Iris pigment epithelial cell (primary cell): ENCODE data around the gene KCNK3.

Experiments
- DNase-seq: peaks from one replicate; pipeline ENCODE4 v3.0.0-alpha.2; 2011; ENCODE audit warnings: low read depth

The KCNK3 gene

DNA sequence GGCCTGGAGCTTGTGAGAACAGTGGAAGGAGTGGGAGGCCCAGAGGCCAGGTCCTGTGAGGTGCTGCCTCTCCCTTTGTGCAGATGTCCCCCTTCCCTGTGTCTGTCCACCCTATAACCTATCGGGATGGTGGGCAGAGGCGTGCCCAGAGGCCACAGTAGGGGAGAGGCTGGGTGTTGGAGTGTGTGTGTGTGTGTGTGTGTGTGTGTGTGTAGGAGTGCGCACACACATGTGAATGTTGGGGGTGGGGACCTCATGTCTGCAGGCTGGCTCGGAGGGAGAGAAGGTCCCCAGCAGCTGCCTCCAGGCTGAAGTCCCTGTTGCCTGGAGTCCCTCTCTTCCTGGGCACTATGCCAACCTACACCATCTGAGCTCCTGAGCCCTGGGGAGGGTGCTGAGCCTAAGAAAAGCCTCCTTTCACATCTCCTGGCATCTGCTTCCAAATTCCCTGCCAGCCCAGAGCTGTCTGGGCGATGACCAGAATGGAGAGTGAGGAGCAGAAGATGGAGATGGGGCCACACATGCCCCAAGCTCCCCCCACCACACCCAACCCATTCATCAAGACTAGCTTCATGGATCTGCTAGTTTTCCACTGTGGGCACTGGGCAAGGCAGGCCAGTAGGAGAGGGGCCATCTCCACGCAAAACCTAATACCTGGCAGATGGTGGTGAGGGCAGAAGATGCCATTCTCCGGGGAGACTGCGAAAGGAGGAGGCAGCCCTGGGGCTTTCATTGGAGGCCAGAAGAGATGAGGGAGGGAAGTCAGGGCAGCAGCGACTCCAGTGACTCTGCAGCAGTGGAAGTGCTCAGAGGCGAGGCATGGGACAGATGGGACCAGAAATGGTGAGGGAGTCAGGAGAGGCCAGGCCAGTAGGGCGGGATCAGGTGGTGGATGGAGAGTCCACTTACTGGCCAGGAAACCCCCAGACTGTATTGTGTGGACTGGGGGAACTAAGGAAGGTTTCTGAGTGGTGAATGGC is 20.3 kb downstream of the KCNK3 start:
- DNase-seq = no peak

DNA sequence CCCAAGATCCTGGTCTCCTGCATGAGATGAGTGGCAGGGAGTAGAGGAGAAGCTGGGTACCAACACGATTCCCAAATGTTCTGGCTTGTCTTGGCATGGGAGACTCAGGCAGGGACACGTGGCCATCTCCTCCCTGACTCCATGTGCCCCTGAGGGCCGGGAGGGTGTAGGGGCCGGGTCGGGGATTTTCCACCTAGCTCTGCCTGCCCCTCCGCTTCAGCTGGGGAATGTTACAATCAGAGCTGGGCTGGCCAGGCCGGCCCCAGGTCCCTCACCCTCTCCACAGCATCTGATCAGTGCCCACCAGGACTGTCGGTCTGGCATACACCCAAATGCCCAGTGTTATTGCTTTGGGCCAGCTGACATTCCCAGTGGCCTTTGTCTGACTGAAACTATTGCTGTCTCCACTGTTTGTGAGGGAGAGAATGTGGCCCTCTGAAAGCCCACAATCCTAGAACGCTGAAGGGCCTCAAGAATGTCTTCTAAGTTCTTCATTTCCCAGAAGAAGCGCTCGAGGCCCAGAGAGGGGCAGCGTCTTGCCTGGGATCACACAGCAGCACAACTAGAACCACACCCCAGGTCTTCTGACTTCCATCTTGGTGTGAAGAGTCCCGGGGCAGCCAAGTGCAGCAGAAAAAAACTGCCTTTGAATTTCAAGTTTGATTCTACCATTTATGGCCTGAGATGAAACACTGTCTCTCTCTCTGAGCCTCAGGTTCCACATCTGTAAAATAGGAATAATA is 23.2 kb downstream of the KCNK3 start:
- no peak for DNase-seq

DNA sequence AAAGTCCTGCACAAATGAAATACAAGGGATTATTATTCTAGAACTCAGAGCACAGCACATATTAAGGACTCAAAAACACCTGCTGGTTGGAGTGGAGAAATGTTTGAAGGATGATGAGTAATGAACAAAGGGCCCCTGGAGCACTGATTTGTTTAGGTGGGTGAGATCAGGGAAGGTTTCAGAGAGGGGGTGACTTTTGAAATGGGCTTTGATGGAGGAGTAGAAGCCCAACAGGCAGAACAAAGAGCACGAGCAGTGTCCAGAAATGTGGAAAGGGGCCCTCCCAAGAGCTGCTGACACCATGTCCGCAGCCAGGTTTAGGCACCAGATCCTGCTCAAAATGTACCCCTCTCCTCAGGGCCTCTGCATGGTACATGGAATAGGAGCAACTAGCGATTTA is 23.8 kb downstream of the KCNK3 start:
- no peak for DNase-seq

DNA sequence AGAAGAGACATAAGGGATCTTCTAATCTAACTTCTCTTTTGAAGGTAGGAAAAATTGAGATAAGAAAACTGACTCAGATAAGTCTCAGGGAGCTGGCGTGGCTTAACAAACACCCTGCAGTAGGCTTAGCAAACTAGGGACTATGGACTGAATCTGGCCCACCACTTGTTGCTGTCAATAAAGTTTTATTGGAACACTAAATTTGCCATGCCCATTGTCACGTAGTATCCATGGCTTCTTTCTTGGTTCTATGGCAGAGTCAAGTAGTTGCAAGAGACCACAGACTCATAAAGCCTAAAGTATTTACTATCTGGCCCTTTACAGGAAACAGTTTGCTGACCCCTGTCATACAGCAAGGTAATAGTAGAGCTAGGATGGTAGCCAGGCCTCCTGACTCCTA is 24.2 kb downstream of the KCNK3 start:
- DNase-seq = no peak

DNA sequence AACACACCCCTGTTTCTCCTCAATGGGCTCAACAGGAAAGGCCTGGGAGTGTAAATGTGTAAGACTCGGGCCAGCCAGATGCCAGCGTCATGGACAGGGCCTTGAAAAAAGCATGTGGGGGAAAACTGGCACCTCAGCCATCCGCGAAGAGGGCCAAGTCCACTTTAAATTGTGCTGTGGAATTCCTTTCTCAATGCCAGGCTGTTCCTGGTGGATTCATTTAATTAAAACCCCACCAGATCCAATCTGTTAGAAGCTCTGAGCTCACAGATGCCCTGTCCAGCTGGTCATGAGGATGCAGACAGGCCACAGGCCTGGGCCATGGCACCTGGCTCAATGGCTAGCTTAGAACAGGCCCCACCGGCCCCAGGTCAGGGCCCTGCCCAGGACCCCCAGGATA is 24.8 kb downstream of the KCNK3 start:
- no peak for DNase-seq

DNA sequence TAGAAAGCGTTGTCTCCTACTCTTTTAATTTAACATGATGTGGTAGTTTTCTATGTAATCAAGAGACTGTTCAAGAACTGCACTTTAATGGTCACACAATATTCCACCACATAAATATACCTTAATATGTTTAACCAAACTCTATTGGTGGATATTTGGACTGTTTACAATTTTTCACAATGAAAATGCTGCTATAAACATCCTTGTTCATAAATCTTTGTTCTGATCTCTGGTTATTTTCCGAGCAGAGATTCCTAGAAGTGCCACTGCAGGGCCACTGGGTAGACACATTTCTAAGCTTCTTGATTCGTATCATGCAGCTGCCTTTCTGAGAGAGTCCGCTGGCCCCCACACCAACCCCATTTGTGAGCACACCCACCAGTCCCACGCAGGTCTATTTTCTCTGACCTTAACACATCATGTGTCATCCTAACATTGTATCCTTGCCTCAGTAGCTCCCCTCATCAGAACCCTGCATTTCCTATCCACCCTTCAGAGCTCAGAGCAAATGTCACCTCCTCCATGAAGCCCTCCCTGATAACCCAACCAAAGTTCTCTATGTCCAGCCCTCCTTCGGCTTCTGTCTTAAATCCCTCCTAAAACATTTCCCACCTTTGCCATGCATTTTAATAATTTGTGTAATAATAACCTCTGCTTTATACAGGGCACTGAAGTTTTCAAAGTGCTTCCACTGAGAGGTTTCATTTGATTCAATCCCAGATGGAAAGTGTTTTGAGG is 26.6 kb downstream of the KCNK3 start:
- DNase-seq = no peak

DNA sequence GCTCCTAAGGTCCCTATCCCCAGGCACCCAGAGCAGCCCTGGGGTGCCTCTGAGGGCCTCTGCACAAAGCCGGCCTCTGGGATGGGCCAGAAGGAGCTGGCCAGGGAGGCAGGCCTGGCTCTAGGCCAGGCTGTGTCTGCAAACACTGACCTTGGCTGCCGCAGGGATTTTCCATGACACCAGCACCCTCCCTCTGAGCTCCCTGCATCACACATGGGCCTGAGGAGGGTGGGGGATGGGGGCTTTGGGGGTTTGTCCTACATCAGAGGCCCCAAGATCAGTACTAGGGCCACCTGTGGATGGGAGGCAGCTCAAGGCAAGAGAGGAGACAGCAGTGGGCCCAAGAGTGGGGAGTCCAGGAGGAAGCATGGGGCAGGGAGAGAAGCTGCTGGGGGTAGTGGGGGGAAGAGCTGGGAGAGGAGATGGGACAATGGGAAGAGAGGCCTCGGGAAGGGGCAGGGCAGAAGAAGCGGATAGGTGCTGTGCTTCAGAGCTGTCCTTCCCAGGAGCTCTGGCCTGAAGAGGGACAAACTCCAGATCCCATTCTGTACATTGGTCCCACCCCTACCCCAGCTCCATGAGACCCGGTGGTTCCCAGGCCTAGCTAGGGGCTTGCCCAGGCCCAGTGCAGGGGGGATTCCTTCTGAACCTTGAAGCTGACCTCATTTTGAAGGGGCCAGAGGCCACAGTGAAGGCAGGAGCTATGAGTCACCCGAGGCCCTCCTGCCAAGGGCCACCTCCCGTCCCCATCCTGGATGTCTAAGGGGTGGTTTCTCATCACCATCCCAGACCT is 28.0 kb downstream of the KCNK3 start:
- peak; percentile 90 for DNase-seq

DNA sequence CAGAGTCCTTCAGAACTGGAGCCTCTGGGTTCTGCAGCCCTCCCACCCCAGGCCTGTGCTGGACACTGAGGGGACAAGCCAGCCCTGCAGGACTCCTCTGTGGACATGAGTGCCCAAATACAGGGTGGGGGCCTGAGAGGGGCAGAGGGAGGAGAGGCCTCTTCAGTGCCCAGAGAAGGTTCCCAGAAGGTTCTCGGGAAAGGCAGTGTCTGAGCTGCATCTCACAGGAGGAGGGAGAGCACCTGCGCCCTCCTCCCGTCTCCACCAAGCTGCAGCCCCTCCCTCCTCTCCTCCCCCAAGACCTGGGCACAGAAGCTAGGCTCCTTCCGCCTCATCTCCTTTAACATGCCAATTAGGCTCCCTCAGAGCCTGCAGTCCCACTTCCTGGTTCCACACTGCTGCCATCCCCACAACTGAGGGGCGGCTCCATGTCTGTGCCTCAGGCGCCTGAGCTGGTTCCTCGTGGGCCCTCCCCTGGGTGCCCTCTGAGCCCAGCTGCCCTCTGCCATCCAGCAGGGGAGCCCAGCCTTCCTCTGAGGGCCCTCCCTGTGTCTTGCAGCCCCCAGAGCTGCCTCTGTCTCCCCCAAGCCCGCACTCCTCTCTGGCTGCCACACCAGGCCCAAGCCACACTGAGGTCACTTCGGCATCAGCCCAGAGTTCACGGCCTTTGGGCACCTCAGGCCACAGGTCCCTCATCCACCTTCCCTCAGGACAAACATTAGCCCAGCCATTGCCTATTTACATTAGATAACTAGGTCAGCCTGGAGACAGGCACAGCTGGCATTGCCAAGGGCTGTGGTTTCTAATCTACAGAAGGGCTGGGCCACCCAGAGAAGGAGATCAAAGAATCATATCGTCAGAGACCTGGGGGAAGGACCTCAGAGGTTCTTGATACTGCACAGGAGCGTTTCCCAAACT is 28.9 kb downstream of the KCNK3 start:
- no peak for DNase-seq

DNA sequence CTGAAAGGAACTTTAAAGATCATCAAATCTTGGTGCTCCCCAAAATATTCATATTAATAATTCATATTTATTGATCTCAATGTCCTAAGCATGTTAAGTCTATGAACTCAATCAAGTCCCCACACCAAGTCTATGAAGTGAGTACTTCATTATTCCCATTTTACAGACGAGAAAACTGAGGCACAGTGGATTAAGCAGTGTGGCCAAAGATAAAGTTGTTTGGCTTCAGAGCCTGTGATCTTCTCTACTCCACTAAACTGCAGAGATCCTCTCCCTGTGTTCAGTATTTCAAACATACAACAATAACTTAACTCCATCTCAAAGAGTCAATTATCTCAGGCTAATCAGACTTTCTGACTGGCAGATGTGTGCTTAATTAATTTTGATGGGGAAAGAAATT is 29.8 kb downstream of the KCNK3 start:
- no peak for DNase-seq

DNA sequence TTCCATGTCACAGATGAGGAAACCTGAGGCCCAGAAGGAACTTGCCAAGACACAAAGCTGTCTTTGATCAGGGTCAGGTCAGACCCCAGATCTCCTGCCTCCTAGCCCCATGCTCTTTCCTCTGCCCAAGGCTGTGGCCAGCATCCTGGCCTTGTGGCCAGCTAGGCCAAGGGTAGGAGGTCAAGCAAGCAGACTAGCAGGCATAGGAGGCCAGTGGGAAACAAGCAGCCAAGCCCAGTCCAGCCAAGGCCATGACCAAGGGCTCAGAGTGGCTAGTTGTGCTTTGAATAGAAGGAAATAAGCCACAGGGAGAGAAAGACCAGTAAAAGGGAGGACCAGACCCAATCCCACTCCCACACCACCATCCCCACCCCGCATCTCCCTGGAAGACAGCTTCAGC is 30.4 kb downstream of the KCNK3 start:
- DNase-seq = no peak

DNA sequence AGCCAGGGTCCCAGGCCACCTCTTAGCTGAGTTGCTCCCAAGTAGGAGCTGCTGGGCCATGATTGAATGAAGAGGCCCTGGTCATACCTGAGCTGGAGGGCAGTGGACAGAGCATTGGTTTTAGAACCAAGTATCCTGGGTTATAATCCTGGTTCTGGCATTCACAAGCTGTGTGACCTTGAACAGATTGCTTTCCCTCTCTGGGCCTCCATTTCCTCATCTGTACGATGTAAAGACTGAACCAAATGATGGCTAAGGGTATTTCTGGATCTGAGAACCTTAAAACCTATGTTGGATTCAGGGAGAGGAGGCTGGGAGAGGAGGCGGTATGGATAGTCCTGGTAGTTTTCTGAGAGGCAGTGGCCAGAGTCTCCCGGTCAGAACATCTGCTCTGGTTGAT is 31.0 kb downstream of the KCNK3 start:
- no peak for DNase-seq

DNA sequence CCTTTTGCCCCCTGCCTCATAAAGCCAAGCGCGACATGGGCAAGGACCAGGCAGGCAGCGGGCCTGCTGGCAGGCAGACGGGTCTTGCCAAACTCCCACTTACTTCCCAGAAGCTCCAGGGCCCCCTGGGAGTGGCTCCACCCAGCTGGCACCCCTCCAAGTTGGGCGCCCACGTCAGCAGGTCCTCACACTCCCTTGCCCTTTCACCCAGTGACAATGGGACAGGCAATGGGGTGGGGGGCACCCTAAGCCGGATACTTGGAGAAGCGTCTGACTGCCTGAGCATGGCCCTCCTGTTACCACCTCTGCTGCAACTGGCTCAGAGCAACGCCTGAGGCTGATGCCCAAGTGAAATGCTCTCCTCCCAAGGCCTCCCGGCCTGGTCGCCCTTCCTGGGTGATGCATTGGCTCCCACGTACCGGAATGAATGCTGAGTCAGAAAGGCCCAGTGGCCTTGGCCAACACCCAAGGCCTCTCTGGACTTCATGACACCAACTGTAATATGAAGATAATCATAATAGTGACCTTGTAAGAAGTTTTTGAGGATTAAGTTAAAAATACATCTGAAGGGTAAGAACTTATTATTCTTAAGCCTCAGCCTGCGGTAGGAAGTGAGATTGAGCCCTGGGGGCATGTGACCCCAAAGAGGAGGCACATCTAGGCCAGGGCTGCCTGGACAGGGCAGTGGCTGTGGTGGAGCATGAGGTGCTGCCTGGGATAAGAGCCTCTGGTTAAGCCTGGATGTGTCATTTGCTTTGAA is 31.6 kb downstream of the KCNK3 start:
- peak; percentile 81 for DNase-seq

DNA sequence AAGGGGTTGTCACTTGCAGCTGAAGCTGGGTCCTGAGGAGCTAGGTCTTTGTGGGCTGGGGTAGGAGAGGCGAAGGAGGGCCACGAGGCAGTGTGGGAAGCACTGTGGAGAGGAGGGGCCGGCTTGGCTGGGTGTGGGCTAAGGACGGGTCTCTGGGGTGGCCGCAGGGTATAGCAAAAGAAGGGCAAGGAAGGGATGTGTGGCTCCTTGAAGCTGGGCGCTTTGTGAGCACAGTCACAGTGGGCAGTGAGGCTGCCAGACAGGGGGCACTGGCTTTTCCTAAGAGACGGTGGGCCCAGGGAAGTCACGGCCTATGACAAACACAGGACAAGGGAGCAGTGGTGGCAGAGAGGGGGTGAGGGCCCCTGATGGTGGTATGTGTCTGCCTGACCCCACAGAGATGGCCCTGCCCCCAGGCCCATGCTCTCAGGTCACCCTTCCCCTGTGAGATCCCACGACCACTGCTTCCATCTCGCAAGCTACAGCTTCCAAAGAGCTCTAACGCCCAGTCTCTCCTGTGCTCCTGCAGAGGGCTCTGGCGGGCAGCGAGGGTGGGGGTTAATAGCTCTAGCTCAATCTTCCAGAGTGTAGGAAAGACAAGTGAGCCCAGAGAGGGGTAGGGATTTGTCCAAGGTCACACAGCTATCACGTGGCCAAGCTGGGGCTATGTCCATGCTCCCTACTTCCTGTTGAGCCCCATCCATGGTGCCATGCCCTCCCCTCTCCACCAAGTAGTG is 32.4 kb downstream of the KCNK3 start:
- no peak for DNase-seq

DNA sequence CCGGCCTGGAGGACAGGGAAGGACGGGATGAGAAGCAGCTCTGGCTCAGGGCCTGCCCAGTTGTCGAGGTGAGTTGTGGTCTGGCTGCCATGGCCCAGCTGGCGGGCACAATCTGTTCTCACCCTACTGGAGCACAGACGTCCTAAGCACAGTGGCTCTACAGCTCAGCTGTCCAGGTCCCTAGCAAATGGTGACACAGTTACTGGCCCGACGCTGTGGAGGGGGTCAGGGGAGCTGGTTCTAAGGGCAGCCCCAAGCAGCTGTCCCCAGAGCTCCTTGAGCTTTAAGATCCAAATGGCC is 32.9 kb downstream of the KCNK3 start:
- no peak for DNase-seq

DNA sequence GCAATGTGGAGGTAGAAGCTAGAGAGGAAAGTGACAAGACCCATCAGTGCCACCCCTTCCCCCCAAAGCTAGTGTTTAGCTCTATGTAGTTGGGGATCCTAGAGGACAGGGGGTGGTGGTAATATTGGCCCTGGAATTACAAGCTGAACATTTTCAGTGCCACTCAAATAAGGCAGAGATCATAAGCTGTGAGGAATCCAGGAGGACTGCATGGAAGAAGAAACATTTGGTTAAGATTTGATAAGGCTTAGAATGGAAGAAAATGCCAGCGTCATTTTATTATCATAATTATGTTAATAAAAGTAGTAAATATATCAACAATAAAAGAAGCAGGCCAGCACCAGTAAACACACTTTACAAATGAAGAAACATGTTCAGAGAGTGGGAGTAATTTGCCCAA is 33.7 kb downstream of the KCNK3 start:
- DNase-seq = no peak

DNA sequence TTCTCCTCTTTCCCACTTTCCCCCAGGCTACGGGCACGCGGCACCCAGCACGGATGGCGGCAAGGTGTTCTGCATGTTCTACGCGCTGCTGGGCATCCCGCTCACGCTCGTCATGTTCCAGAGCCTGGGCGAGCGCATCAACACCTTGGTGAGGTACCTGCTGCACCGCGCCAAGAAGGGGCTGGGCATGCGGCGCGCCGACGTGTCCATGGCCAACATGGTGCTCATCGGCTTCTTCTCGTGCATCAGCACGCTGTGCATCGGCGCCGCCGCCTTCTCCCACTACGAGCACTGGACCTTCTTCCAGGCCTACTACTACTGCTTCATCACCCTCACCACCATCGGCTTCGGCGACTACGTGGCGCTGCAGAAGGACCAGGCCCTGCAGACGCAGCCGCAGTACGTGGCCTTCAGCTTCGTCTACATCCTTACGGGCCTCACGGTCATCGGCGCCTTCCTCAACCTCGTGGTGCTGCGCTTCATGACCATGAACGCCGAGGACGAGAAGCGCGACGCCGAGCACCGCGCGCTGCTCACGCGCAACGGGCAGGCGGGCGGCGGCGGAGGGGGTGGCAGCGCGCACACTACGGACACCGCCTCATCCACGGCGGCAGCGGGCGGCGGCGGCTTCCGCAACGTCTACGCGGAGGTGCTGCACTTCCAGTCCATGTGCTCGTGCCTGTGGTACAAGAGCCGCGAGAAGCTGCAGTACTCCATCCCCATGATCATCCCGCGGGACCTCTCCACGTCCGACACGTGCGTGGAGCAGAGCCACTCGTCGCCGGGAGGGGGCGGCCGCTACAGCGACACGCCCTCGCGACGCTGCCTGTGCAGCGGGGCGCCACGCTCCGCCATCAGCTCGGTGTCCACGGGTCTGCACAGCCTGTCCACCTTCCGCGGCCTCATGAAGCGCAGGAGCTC is 35.4 kb downstream of the KCNK3 start:
- DNase-seq = peak; percentile 32

DNA sequence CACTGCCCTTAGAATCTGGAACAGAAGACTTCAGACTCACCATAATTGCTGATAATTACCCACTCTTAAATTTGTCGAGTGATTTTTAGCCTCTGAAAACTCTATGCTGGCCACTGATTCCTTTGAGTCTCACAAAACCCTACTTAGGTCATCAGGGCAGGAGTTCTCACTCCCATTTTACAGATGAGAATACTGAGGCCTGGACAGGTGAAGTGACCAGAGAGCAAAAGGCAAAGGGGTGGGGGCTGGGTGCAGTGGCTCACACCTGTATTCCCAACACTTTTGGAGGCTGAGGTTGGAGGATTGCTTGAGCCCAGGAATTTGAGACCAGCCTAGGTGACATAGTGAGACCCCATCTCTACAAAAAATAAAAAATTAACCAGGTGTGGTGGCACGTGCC is 36.8 kb downstream of the KCNK3 start:
- DNase-seq = no peak
